GM19438 (cell line): Measurements from ENCODE around the gene SLC6A17.

Experiments
- ATAC-seq: cut with Tn5 transposase; IDR thresholded peaks from one replicate; pipeline ENCODE4 v1.9.1; 2021; ENCODE audit warnings: low read depth; ENCODE audit not compliant: unreplicated experiment

Gene SLC6A17

DNA sequence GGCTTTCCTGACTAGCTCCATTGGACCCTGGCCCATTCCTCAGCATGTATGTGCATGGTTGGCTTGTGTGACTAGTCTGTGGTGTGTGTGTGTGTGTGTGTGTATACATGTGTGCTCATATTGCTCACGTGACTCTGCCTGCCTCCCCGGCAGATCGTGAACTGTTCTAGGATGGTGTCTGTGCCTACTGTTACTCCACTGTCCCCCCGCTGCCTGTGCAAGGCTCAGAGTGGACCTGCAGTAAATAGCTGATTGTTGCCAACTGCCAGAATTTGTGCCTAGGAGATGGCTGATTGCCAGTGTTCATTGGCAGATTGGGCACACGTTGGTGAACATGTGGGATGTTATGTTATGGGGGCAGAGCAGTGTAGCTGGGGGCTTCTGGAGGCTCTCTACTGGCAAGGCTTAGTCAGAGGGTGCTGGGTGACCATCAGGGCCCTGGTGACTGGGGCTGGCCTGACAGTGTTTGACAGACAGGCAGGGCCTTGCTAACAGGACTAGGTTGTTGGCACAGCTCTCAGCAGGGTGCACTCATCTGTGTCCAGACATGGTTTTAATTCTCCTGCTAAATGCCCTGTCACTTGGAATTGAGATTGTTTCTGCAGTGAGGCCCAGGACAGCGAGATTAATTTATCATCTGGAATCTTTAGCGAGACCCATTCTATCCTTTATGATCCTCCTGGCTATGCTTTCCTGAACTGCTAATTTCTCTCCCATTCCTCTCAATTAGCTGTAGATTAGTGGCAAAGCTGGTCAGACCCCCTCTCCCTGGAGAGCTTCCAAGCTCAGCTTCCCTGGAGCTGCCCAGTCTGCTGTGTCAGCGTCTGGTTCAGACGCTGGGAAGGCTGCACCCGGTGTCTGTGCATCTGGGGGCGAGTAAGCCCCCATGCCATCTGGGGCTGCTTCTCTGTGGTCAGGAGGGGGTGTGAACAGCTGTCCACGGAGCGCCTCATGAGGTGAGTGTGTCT lies 20.8 kb downstream of the SLC6A17 start:
- ATAC-seq = no peak

DNA sequence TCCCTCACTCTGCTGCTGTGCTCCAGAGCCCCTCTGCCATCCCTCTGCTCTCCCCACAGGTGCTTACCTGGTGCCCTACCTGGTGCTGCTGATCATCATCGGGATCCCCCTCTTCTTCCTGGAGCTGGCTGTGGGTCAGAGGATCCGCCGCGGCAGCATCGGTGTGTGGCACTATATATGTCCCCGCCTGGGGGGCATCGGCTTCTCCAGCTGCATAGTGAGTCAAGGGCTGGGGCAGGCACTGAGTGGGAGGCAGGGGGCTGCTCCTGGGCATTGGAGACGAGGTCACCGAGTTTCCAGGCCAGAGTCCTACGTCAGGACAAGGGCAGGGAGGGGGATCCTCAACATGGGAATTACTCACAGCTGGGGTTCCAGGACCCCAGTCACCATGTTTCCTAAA lies 21.7 kb downstream of the SLC6A17 start:
- no peak for ATAC-seq

DNA sequence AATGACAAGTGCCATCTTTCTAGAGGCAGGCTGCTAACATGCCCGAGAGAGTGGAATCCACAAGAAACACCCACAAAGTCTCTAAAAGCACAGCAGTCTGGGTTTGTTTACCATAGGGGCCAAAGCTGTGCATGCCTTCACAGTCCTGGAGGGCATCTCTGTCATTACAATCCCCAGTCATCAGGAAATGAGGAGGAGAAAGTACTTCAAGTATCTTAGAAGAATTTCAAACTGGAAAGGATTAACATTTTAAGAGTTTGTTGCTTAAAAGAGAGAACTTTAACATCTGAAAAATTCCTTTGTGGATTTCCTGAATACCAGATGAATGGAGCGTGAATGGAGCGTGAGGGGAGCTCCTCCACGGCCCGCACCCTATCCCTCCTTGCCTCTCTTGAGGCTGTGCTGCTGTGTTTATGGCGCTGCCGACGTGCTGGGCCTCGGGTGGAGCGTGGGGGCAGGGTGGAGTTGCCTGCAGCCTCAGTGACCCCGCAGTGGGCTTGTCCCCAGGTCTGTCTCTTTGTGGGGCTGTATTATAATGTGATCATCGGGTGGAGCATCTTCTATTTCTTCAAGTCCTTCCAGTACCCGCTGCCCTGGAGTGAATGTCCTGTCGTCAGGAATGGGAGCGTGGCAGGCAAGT lies 23.3 kb downstream of the SLC6A17 start:
- no peak for ATAC-seq

DNA sequence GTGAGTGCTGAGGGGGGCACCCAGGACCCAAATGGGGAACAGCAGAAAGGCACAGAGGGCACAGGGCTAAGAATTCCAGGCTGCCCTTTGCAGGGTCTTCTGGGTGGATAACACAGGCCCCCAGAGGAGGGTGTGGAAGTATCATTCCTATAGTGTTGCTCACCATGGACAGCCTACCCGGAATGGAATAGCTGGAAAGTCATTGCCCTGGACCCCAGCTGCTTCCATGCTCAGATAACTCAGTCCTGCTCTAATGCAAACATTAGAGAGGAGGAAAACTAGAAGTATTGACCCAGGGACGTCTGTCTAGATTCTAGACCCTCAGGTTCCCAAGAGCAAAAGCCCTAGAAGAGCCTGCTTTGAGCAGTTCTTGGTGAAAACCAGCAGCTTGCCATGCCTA lies 24.7 kb downstream of the SLC6A17 start:
- no peak for ATAC-seq

DNA sequence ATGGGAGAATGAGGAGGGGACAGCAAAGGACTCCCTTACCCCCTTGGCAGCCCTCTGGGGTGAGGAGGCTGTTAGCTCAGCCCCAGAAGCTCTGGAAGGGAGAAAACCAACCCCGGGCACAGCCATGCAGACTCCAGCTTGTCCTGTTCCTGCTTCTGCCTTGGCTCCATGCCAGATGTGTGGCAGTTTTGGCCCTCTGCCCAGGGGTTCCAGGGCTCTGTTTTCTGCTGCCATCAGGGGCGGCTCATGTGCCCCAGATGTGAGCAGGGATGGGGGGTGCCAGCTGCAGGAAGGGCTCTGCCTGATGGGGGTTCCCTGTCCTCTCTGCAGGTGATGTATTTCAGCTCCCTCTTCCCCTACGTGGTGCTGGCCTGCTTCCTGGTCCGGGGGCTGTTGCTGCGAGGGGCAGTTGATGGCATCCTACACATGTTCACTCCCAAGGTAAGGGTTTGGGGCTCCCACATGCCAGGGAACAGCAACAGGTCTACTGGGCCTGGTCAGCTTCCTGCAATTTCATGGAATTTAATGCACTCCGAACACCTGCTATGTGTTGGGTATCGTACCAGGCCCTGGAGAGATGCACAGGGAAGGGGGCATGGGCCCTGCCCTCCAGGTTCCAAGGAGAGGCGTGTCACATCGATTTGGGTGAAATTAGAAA lies 26.1 kb downstream of the SLC6A17 start:
- ATAC-seq = no peak

DNA sequence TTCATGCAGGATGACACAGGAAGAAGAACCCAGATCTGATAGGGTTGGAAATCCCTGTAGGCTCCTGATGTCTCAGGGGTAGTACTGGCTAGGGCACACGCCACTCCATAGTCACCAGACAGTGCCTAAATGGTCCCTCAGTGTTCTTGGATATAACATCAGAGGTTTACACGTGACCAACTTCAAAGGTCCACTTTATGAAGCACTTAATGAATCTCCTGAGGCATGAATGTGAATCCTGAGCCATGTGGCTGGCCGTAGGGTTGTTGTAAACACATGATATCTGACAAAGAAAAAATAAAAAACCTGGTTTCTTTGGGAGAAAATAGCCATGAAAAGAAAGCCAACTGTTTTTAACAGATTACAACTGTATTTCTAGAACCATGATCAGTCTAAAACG lies 27.5 kb downstream of the SLC6A17 start:
- ATAC-seq = no peak

DNA sequence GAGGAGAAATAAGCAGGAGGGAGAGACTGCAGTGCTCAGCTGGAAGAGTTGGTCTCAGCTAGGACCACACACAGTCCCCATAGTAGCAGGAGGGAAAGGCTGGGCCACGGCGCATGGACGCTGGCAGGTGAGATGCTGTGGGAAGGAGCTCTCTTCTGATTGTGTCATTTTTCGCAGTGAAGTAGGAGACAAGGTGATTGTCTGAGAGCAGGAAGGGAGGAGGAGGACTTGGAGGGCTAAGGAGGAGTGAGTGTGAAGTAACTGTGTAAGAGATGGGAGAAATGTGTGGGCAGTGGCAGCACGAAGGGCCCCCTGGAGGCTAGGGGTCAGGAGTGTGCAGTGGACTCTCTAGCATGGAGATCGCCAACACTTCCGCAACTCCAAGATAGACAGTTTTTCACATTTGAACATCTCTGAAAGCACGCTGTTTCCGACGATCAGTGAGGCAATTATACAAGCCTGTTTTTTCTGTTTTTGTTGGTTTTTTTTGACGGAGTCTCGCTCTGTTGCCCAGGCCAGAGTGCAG lies 33.4 kb downstream of the SLC6A17 start:
- ATAC-seq = no peak

DNA sequence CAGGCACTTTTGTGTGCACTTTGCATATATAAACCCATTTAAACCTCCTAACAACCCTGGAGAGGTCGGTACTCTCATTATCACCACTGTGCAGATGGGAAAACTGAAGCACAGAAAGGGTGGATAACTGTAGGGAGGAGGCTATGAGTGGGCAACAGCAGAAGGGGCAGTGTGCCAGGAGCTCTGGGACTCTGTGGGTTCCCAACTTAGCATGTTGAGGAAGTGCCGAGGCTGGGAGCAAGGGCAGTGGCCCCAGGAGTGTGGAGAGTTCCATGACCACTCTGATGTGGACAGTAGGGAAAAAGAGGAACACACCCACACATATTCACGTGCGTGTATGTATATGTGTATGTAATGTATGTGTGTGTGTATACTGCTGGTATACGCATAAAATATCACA lies 34.2 kb downstream of the SLC6A17 start:
- ATAC-seq = no peak

DNA sequence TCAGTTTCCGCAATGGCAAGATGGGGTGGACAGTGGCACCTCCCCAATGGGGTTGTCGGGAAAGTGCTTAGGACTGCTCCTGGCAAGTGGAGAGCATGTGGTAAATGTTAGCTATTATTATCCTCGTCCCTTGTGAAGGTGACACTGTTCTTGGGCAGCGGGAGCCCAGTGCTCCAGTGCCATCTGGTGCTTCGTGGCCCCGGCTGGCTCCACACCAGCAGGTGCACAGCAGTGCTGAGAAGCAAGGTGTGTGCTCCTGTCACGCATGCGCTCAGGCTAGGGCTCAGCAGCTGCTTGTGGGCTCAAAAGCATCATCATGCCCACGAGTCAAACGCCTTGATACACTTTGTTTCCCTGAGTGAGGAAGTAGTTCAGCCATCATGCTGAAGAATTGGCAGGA lies 34.9 kb downstream of the SLC6A17 start:
- no peak for ATAC-seq

DNA sequence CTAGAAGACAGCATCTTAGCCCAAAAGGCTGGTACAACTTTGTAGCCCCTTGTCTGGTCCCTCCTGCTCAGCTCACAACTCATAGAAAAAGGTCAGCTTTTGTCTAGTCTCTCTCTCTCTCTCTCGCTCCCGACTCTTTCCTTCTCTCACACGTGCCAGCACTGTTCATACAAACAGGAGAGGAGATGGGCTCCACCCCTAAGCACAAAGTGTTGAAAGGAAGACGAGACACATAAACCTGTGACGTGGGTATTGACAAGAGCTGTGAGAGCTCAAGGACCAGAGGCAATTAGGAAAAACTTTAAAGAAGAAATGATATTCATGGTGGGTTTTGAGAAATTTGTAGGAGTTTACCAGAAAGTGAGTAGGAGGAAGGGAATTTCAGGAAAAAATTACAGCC lies 36.3 kb downstream of the SLC6A17 start:
- ATAC-seq = no peak

DNA sequence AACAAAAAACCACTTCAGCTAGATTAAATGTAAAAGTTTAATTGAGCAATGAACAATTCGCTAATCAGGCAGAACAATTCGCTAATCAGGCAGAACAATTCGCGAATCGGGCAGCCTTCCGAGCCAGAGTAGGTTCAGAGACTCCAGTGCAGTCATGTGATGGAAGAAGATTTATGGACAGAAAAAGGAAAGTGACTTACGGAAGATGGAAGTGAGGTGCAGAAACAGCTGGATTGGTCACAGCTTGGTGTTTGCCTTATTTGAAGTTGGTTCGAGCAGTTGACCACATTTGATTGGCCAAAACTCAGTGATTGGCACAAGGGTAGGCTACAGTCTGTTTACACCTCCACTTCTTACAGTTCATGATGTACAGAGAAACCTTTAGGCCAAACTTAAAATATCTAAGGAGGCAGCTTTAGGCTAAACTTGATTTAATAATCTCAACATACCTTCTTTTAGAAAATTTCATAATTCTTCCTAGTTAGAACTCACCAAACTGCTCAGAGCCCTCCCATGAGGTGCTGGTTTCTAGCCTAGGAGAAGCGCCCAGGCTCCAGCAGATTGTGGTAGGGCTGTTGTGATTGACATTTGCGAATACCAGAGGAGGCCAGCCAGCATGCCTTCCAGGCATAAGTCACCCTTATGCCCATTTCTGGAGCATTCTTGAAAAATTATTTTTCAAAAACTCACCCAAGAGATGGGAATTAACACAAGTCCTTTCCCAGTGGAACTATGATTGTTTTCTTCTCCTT lies 37.0 kb downstream of the SLC6A17 start:
- ATAC-seq = no peak

DNA sequence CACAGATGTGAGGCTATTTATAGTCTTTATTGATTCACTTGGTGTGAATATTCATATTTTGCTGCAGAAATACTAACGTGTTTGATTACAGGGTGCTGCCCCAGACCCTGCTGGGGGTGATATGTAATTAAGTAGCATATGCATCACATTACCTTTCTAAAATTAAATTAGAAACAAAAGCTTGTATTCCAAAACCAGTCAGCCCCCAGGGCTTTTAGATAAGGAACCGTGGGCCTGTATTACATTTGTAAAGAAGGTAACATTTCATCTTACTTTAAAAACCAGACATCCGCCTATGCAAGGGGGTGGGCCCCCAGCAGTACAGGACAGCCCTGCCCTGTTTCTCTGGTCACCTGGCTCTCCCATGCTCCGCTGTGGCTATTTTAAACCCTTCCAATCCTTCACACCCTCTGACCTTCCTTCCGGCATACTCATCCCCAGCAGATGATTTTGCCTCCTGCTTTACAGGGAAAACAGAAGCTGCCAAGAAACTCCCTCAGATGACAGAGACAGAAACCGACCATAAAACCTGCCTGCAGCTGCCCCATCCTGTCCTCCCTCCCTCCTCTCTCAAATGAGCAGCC lies 37.8 kb downstream of the SLC6A17 start:
- no peak for ATAC-seq

DNA sequence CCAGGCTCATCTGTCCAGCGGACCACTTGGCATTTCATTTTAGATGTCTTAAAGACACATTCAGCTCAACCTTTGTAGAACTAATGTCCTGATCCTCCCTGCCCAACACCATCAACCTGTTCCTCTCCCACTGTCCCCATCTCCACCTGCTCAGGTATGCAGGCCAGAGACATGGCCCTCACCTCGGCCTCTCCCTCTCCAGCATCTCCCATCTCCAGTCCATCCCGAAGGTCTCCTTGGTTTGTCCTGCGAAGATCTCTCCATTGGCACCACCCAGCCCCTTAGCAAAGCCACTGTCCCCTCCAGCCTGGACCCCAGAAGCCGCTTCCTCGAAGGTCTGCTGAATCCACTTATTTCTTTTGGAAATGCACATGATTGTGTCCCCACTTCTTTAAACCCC lies 38.9 kb downstream of the SLC6A17 start:
- no peak for ATAC-seq

DNA sequence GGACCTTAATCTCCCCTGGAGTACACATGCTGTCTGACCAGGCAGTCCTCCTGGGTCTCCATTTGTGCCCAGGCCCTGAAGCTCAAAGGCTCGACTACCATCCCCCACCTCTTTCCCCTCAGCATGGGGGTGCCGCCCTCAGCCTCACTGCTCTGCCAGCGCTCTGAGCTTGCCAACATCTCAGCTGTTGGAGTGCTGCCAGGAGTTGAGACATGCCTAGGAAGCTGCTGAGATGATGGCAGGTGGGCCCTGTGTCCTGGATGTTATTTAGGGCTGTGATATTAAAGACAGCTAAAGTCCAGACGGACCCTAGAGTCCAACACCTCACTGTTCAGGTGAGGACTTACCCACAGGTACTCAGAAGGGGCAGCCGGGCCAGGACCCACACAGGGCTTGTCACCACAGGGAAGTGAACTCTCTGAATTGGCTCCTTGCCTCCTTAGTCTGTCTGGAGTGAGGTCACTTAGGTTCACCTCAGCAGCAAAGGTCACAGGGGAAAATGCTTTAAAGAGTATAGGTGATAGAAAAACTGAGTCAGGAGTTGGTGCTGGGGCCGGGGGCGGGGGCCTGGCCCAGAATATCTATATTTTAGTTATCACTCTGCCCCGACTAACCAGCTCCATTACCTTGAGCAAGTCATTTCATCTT lies 40.1 kb downstream of the SLC6A17 start:
- no peak for ATAC-seq

DNA sequence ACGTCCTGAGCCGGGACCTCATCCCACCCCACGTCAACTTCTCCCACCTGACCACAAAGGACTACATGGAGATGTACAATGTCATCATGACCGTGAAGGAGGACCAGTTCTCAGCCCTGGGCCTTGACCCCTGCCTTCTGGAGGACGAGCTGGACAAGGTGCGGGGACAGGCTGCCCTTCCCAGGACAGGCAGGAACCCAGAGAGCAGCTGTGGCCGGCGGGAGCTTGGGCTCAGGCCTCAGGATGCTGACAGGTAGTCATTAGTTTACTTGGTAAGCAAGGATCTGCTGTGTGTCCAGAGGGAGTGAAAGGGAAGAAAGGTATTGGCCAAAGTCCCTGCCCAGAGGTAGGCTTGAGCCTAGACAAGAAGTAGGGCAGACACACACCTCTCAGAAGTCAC lies 42.2 kb downstream of the SLC6A17 start:
- no peak for ATAC-seq

DNA sequence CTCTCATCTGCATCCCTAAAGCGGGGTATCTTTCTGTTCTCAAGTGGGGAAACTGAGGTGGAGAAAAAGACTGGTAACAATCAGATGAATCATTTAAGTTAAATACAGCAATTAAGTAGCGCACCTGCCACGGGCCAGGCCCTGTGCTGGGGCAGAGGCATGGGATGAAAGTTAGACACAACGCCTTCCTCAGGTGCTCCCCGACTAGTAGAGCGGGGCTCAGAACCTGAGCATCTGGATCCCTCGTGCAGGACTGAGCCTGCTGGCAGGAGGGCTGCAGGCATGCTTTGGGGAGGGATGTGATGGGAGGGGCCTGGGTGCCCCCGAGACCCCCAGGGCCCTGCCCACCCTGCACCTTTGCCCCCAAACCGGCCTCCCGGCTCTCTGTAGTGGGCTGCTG lies 44.9 kb downstream of the SLC6A17 start:
- no peak for ATAC-seq

DNA sequence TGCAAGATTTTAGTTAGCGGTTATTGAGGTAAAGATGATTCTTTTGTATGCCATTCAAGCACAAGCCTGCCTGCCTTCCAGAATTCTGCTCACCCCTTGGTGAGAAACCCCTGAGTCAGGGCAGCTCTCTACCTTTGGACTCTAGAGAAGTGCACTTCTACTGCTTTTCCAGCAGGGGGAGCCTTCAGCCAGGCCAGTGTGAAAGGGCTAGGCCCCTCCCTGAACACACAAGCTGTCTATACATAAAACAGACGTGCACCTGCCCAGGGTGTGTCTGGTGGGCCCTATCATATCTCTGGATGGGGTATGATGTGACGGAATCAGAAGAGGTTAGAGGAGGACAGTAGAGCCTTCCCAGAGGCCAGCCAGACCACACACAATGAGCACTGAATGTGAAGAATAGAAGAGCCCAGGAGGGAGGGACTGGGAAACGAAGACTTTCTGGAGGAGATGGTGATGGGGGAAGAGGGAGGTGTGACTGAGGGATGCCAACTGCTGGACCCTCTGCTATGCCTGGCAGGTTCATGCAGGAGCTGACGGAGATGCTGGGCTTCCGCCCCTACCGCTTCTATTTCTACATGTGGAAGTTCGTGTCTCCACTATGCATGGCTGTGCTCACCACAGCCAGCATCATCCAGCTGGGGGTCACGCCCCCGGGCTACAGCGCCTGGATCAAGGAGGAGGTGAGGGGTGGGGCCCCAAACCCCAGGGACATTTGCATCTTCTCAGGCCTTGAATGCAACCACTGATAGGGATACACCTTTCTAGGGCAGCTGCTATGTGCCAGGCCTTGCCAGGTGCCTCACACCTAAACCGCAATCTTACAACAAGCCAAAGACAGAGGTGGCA lies 46.8 kb downstream of the SLC6A17 start:
- ATAC-seq = no peak

DNA sequence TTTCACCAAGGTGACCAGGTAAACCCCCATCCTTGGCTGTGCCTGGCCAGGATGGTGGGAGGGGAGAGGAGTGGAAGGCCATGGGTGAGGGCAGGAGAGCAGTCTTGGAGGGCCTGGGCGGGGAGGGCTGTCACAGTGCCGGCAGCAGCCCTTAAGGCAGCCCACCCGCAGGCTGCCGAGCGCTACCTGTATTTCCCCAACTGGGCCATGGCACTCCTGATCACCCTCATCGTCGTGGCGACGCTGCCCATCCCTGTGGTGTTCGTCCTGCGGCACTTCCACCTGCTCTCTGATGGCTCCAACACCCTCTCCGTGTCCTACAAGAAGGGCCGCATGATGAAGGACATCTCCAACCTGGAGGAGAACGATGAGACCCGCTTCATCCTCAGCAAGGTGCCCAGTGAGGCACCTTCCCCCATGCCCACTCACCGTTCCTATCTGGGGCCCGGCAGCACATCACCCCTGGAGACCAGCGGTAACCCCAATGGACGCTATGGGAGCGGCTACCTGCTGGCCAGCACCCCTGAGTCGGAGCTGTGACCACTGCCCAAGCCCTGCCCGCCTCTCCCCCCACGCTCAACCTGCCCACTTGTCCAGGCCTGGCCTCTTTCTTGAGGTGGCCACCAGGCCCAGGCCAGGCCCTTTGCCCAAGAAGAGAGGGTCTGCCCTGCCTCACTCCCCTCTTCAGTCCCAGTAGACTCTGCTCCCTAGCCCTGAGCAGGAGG lies 47.8 kb downstream of the SLC6A17 start:
- ATAC-seq = no peak
